ENCODE data around the gene ZMYND12.
A peak's percentile ranks its signal among the peaks of the same experiment; 100 is the strongest.

The ZMYND12 gene

GRCh38 chr1:42386051-42386450, 69.8 kb downstream of the ZMYND12 start:
- no peak for DNase-seq

GRCh38 chr1:42385283-42385682, 70.5 kb downstream of the ZMYND12 start:
- DNase-seq = no peak

- no peak for DNase-seq
Measured at GRCh38 chr1:42381280-42381673, 74.5 kb downstream of the ZMYND12 start.

- peak; percentile 52 for DNase-seq
Measured at GRCh38 chr1:42380586-42381279, 75.1 kb downstream of the ZMYND12 start, which contains the start of gene RIMKLA. Gene RIMKLA (plus strand): TSS chr1:42380792. CDS start chr1:42380935, 143 bp downstream.

Measured in activated CD4-positive, alpha-beta T cell treated with anti-CD3 and anti-CD28 coated beads, Interleukin-2, amount 50 U/mL, for 16 hours (primary cell).